NCI-H526 (cell line): ENCODE measurements around the gene PMPCA.

Experiments
- DNase-seq, 2 experiments: peaks; one replicate each; lab custom pipeline; 2025; lab: John Stamatoyannopoulos, UW

The PMPCA gene, protein sequence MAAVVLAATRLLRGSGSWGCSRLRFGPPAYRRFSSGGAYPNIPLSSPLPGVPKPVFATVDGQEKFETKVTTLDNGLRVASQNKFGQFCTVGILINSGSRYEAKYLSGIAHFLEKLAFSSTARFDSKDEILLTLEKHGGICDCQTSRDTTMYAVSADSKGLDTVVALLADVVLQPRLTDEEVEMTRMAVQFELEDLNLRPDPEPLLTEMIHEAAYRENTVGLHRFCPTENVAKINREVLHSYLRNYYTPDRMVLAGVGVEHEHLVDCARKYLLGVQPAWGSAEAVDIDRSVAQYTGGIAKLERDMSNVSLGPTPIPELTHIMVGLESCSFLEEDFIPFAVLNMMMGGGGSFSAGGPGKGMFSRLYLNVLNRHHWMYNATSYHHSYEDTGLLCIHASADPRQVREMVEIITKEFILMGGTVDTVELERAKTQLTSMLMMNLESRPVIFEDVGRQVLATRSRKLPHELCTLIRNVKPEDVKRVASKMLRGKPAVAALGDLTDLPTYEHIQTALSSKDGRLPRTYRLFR

DNA sequence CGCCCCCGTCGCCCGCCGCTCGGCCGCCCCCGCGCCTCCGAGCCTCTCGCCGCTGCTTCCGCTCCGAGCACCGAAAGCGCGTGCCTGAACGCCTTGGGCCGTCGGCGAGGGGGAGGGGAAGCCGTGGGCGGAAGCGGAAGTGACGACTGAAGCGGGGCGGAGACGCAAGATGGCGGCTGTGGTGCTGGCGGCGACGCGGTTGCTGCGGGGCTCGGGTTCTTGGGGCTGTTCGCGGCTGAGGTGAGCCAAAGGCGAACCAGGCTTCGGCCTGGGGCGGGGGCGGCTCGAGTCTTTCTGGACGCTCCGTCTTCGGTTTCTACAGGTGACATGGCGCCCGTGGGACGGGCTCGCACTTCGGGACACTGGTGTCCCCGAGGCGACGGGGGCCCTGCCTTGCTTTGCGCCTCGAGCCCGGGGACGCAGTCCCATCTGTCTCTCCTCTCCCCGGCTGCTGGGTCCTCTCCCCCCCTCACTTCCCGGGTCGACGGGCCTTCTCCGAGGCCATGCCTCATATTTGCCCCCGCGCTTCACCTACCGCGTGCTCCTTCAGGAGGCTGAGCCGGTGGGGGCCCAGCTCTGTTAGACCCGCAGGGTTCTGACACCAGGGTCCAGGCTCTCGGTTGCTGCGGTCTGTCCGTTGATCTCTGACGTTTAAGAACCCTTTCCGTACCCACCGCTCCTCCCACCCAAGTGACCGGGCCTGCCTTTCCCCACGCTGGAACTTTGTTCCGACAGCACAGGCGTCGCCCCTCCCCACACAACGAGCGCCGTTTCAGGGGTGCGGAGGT lies at the start of gene PMPCA, which contains the start of gene ENTR1:
Gene PMPCA (plus strand): TSS at position 159 of the 788 bp plus-strand sequence. CDS start 11 bp downstream, at position 170.
Gene ENTR1 (minus strand): TSS at position 115 of the 788 bp plus-strand sequence. CDS start 217 bp downstream, outside the sequence.
- peak in 1 of 2 experiments; percentile 90 for DNase-seq

DNA sequence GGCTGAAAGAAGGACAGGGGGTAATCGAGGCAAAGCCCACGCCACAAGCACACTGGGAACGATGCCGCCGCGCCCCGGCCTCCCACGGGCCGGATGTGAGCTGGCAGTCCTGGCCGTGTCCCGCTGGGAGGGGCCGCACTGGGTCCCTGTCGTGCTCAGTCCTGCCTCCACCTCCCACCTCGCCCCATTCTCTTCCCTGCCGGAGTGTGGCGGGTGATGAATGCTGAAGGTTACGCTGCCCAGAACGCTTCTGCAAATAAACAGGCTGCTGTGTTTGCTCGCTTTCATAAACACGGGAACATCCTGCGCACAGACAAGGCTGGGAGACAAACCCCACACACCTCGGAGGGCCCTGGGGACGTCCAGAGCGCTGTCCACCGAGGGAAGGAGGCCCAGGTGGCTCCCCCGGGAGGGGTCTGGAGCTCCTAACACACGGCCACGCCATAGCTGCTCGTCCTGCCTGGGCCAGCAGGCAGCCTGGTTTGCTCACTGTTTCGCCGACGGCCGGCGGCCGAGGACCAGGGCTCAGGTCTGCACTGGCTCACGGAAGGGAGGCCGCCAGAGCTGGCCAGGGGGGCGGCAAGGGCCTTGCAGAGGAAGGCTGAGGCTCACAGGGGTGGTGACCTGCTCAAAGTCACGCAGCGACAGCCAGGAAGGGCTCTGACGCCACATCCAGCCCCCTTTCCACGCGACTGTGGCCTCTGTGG lies 49.3 kb upstream of the PMPCA start:
- no peak for DNase-seq

DNA sequence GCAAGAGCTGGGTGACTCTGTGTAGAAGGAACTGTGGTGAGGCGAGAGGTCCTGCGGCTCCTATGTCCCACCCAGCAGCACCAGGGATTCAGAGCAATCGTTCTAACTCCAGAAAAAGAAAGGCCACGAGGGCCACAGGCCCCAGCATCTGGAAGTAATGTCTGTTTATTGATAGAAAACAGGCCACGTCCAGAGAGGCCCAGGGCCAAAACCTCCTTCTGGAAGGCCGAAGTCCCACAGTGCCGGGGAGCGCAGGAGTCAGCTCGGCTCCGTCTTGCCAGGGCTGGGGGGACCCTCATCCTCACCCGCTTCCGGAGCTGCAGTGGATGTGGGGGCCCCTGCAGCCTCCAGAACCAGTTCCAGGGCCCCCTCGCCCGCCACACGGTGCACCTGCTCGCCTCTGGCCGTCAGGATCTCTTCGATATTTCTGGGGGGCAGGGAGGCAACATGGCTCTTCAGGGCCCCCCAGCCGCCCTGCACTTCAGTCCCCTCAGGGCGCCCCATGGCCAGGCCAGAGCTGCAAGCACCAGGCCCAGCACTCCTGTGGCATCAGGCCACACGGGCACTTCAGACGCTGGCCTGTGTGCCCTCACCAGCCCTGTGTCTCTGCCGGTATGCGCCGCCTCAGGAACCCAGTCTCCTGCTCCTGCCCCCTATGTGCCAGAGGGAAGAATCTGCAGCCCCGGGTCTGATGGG lies 48.6 kb upstream of the PMPCA start:
- DNase-seq = no peak

DNA sequence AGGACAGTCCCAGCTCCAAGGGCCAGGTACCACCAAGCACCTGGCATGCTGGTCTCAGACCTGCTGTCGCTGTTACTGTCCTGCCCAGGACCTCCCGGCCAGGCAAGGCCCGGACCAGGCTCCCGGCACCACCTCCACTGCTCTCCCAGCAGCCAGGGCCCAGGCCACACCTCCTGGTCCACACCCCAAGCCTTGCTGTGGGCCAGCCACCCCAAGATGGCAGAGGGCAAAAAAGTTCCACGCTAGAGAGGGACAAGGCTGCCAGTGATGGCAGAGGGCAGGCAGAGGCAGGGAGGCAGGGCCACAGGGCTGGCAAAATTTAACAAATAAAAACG lies 48.0 kb upstream of the PMPCA start:
- no peak for DNase-seq

DNA sequence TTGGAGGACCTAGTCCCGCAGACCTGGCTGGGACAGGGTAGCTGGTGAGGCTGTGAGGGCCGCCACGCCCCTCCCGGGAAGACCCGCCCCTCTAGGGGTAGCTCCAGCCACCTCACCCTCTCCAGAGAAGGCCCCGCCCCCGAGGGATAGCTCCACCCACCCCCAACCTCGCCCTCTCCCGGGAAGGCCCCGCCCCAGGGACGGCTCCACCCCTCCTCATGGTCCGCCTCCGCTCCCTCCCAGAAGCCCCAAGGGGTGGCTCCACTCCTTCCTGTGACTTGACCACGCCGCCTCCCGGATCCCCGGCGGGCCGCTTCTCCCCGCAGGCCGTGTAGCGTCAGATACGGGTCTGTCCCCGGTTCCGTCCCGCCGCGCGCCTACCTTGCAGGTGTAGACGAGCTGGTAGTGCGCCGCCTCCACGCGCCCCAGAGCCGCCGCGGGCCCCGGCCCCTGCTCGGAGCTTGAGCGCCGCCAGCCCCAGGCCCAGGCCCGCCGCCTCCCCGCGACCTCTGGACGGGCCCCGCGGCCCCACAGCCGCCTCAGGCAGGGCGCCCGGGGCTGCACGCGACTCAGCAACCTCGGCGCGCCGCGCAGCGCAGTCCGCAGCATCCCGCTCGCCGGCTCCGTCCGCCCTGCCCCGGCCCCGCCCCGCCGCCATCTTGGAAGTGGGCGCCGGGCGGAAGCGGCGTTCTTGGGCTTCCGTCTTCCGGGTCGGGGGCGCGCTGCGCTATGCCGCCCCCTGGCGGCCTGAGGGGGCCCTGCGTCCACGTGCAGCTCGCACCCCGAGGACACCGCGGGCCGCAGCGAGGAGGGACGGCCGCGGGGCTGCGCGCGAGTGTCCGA lies 47.1 kb upstream of the PMPCA start, which contains the start of gene DNLZ:
Gene DNLZ (minus strand): TSS at position 639 of the 843 bp plus-strand sequence. CDS start 30 bp downstream, at position 609.
- peak; percentile 65 to 91 for DNase-seq

DNA sequence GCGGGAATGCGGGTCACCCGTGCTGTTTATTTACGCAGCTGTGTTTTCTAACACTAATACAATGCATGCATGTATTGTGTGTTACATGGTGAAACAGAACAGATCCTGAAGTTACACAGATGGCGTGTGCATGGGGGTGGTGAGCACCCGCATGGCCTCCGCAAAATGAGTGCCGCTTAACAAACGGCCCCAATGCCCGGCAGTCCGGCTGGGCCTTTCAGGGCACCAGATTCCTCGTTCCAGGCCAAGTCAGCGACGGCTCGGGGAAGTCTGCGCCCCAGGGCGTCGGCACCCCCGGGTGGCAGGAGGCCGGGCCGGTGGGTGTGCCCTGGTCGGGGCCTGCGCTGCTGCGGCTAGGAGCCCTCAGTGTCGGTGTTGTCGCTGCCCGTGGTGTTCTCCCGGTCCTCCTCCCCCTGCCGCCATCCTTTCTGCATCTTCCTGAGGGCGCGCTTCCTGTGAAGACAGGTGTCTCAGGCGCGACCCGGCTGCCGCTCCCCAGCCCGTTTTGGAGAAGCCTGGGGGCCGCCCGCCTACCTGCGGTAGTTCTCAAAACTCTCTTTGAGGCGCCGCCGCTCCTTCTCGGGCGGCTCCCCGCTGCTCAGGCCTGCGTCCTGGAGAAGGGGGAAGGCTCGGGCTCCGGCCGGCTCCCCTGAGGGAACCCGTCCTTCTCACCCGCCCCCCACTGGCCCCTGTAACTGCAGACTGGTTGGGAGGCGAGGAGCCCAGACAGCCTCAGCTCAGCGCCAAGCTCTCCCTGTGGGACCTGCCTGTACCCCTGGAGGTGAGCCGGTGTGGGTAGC lies 46.3 kb upstream of the PMPCA start:
- DNase-seq = no peak

DNA sequence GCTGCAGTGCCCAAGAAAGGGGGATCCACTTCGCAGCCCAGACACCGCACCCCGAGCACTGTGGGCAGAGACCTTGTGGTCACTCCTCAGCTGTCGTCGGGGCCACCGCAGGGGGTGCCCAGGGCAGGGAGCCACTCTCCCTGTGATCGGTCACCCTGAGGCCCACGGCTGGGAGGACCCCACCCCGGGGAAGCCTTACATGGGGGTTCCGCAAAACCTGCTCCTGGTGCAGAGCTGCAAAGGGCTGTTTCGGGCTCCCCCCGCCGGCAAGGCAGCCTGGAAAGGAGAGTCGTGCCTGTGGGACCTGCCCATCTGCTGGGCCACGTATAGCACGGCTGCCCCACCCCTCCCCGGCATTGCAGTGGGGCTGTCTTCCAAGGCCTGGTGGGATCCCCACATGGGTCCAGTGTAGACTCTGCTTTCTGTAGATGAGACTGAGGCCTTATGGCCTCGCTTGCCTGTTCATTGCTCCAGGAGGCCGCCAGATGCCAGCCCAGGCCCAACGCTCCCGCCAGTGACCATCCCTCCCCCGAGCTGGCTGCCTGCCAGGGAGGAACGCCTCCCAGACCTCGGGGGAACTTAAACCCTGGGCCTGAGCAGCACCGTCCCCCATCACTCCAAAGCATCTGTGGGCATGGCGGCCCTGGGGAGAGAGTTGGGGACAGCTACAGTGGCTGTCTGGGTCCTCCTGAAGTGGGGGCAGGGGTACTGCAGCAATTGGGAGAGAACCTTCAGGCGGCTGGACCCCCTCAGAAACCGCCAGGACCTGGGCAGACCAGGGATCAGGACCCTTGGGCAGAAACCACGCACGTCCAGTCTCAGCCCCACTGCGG lies 45.3 kb upstream of the PMPCA start:
- no peak for DNase-seq

DNA sequence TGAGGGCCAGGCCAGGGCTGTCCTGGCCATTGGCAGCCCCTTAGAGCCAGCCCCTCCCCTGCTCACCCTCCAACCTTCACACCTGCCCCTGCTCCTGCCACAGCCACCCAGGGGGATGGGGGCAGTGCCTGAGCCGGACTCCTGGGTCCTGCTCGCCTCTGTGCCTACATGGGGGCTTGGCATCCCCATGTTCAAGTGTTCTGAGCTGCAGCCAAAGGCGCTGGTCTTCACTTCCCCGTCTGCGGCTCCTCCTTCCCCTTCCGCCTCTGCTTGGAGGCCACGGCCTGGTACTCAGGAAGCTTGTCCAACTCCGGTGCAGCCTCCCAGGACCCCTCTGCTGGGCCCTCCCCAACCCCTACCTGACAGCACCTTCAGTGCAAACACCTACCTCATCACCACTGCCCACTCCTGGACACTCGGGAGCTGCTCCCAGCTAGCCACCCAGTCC lies 44.7 kb upstream of the PMPCA start:
- no peak for DNase-seq

DNA sequence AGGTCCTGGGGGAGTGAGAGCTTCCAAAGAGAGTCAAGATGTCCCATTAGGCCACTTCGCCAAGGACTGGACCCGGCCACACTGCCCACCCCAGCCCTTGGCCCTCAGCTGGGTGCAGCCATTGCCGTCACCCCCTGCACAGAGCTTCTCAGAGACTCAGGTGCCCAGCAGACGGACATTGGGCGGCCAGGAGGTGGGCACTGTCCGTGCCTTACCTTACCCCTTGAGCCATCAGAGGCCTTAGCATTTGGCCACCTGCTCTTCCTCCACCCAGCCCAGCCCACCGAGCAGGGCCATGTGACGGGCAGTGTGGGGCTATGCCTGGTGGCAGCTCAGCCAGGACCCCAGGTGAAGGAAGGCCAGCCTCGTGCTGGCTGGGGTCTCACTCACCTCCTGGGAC lies 43.6 kb upstream of the PMPCA start:
- no peak for DNase-seq

DNA sequence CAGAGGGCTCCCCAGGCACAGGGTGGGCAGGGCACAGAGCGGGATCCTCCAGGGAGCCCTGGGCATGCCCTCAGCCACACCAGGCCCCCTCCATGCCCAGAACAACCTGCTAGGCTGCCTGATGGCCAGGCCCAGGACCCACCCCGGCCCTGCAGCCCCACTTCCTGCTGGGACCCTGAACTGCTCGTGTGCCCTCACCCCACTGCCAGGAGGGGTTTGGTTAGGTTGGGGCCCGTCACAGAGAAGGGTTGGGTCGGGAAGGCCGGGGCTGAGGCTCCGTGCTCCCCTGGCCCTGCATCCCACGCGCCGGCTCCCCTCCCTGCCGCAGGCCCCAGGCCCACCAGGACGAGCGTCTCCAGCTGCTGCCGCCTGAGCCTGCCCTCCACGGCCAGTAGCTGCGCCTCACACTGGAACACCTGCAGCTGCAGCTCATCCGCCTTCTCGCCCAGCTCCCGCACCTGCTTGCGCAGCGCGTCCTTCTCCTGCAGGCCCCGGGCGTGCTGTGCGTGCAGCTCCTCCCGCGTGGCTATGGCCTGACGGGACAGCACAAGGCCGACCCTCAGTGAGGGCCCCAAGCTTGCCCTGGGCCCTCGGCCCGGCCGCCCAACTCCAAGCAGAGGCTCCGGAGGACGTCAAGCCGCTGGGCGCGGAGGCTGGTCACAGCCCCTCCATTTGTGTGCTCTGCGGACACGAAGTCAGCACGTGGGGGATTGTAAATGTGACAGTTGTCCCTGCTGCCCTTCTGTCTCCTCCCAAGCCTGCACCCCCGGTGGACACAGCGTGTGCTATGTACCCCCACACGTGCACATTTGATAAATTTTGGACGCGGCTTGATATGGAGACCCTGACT lies 42.9 kb upstream of the PMPCA start:
- no peak for DNase-seq

DNA sequence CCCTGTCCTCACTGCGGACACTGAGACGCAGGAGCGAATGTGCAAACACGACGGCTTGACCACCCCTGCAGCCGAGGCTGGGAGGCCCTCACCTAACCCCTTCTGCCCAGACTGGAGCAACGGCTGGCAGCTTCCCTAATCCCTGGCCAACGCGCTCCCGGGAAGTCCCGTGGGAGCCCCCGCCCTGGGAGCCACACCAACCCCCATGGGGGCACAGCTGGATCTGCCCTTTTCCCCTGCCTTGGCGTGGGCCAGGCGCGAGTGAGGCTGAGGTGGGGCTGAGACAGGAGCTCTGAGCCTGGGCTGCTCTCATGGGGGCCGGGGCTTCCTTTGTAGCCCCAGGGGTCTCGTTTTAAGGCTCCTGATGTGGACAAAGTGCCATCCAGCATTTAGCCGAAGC lies 42.3 kb upstream of the PMPCA start:
- DNase-seq = no peak

DNA sequence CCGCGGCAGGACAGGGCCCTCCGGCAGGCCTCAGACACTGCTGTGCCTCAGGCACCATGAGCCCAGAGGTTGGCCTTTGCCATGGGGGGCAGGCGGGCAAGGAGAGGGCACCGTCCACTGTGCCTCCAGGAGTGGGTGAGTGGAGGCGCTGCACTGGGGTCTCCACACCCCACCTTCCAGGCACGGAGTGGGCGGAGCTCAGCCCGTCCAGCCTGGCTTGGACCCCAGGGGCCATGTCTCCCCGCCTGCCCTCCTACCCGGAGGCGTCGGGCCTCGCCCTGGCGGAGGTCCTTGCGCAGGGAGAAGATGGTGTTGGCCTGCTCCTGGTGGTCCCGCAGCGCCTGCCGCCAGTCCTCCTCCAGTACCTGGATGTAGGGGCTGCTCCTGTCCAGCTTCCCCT lies 40.4 kb upstream of the PMPCA start:
- DNase-seq = no peak

DNA sequence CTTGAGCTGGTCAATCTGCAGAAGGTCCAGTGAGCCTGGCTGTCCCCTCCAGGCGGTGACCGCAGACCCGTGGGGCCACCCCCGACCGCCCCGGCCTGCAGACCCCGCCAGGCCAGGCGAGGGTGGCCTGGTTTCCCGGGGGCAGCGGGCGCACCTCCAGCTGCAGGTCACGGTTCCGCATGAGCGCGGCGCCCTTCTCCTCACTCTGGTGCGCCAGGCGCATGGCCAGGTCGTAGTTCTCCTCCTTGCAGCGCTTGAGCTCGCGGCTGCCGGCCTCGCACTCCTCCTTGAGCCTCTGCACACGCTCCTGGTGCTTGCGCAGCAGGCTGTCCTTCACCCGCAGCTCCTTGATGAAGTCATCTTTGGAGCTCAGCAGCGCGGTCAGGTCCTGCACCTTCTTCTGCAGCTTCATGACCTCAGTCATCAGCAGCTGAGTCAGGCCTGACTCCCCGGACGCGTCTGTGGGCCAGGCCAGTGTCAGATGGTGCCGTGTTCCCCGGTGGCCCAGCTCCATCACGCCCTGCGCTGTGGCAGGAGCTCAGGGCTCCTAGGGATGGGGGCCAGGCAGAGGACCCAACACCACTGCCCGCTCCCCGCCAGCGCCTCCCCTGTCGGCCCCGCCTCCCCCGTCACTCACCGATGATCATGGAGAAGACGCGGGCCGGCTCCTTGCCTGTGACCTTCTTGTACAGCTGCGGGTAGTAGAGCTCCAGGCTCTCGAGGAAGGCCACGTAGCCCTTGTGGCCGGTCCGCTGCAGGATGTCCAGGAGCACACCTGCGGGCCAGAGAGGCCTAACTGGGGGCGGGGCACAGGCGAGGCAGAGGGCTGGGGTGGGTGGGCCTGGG lies 39.5 kb upstream of the PMPCA start:
- no peak for DNase-seq

DNA sequence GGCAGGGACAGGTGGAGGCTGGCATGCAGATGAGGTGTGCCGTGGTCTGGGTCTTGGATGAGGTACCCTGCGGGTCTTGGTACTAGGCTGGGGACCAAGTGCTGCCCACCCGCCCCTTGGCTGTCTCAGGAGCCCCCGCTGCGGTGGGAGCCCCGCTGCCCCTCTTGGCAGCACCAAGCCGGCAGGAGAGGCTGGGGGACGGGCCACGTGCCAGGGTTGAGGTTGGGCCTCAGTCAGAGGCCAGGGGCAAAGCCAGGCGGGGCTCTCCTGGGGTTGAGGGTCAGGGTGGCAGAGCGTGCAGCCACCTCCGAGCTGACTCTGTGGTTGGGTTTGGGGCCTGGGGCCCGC lies 39.0 kb upstream of the PMPCA start:
- no peak for DNase-seq

DNA sequence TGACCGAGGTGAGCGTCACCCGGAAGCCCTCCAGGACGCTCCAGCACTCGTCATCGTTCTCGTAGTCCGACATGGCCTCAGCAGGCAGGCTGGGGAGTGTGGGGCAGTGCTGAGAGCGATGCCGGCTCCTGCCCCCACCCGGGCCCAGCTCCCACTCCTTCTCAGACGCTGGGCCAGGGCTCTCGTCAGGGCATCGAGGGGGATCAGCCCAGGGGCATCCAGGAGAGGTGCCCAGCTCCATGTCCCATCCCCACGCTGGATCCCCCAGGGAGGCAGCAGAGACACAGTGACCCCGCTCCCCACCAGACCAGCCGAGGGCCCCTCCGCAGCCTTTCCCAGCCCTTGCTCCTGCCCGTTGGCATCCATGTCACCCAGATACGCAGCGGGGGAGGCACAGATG lies 38.5 kb upstream of the PMPCA start:
- no peak for DNase-seq

DNA sequence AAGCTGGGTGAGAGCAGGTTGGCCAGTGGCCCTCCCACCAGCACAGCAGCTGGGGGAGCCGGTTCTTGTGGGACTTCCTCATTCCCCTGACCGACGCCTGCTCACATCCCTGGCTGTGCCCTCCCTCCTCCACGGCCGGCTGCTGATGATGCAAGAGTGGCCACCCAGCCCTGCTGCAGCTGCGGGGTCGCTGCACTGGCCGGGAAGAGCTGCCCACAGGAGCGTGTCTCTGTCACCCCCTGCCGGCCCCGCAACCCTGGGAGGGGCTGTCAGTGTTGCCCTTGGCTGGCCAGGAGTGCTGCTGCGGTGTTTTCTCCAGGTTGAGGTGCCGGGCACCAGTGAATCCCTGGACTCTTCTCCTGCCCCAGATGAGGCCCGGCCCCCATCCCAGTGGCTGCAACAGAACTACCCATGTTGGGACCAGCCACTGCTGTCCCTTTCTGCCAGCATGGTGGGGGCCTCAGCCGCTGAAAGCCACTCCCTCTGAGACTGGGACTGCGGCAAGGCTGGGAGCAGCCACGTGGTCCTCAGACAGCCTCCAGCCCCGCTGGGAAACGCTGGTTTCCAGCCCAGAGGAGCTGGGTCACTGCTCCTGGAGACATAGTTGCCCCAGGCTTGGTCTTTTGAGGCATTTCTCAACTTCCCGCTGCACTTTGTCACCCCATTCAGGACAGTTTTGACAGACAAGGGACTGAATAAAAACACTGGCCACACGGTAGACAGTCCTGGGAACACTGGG lies 37.7 kb upstream of the PMPCA start:
- no peak for DNase-seq
